NB4 (cell line): Measurements from ENCODE around the gene UQCRFS1.

Experiments
- POLR2A ChIP-seq: IDR thresholded peaks from 2 replicates; pipeline ENCODE4 v1.6.1; 2011; ENCODE audit warnings: mild to moderate bottlenecking; ENCODE audit not compliant: insufficient read length; ENCODE audit errors: extremely low read depth
- TF ChIP-seq, protein P1 (sequence below): IDR thresholded peaks from one replicate; pipeline ENCODE4 v1.5.1; 2012; ENCODE audit warnings: low read depth, low read length

DNA sequence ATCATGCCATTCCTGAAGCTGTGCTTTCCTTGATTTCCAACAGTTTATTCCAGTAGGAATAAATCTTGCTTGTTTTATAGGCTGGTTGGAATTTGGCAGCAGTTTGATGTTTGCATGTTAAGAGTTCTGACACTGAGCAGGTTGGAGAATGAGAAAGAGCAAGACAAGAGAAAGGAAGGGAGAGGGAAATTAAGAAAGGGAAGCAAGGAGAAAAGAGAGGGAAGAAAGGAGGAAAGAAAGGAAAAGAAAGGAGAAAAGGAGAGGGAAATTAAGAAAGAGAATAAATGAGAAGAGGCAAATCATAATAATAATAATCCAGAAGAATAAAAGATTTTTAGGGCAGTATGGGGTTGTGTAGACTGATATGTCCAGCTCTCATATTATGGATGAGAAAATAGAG lies 28.4 kb upstream of the UQCRFS1 start:
- TF ChIP-seq, protein P1, sequence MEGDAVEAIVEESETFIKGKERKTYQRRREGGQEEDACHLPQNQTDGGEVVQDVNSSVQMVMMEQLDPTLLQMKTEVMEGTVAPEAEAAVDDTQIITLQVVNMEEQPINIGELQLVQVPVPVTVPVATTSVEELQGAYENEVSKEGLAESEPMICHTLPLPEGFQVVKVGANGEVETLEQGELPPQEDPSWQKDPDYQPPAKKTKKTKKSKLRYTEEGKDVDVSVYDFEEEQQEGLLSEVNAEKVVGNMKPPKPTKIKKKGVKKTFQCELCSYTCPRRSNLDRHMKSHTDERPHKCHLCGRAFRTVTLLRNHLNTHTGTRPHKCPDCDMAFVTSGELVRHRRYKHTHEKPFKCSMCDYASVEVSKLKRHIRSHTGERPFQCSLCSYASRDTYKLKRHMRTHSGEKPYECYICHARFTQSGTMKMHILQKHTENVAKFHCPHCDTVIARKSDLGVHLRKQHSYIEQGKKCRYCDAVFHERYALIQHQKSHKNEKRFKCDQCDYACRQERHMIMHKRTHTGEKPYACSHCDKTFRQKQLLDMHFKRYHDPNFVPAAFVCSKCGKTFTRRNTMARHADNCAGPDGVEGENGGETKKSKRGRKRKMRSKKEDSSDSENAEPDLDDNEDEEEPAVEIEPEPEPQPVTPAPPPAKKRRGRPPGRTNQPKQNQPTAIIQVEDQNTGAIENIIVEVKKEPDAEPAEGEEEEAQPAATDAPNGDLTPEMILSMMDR: no peak
- no peak for TF ChIP-seq POLR2A
